HTR-8/SVneo (cell line): ENCODE data around the gene HACD1.
A peak's percentile ranks its signal among the peaks of the same experiment; 100 is the strongest.

Source experiments
- DNase-seq: peaks from one replicate; pipeline ENCODE4 v3.0.0; 2011; ENCODE audit warnings: low spot score, mixed read lengths; ENCODE audit not compliant: insufficient read length
- FAIRE-seq: peaks from 2 replicates; lab custom pipeline; 2011; peaks lifted over from hg19 to GRCh38; lab: Jason Lieb, UNC

HACD1 gene

GRCh38 chr10:17617031-17617911 lies at the start of gene HACD1:
Gene HACD1, minus strand, starts transcription at chr10:17617374. Its CDS starts 35 bp downstream, at chr10:17617339.
- FAIRE-seq (peak; percentile 52), DNase-seq (peak; percentile 89)

DNA sequence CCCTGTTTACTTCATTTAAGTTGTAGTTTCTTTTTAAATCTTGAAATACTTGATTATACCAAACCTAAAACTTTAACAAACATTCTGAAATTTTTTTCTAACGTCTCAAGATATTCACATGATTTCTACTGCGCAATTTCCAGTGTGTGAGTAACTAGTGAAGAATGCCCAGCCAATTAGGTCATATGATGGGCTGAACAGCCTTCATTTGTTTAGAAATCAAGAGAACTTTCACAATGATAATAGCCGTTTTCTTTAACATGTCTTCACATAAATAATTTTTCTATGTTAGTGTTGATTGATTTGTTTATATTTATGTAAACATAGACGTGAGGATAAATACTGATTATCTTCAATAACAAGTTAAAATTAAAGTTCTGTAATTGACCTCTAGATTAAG lies 48.6 kb upstream of the HACD1 start:
- FAIRE-seq (no peak), DNase-seq (peak; percentile 37)

GRCh38 chr10:17663450-17663849 lies 46.3 kb upstream of the HACD1 start:
- DNase-seq (no peak), FAIRE-seq (no peak)

- FAIRE-seq: no peak
- DNase-seq: no peak
Observed at GRCh38 chr10:17662193-17663138, 45.3 kb upstream of the HACD1 start.

DNA sequence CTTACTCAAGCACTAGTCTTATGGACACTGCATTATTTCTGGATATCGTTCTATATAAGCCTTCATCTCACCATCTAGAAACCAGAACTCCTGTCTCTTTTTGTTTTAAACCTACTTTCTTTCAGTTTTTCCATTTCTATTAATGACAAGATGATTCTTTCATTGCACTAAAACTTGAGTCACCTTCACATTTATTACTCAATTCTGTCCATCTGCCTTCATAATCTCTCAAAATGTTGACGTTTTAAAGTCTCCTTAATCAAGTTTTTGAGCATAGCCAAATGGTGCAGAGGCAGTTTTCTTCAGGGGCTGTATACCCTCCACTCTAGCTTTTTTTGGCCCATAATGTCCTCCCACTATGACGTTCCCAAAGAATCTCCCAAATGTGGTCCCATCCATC lies 44.3 kb upstream of the HACD1 start:
- FAIRE-seq (no peak), DNase-seq (no peak)

DNA sequence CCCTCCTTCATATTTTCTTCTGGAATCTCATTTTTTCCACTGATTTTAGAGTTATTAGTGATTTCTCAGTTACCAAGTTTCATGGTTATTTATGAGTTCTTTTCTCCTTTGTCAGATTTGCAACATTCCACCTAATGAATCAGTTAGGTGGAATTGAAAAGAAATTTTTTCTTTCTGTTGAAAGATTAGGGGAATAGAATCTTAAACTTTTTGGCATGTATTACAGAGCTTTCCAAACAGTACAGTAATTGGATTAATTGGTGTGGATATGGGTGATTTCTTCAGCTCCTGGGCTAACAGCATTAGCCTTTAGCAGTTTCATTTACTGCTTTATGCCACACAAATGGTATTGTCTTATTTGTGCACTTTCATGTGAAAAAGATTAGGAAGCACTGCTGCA lies 43.7 kb upstream of the HACD1 start:
- FAIRE-seq: no peak
- DNase-seq: no peak

DNA sequence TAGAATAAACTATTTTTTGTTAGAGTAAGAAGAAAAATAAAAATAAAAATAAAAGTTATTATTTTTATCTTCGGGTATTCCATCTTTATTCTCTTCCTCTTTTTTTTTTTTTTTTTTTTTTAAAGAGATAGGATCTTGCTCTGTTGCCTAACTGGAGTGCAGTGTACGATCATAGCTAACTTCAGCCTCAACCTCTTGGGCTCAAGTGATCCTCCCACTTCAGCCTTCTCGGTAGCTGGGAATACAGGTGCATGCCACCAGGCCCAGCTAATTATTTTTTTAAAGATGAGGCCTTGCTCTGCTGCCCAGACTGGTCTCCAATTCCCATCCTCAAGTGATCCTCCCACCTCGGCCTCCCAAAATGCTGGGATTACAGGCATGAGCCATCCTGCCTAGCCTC lies 42.2 kb upstream of the HACD1 start:
- no peak for FAIRE-seq

GRCh38 chr10:17657103-17657500 lies 39.9 kb upstream of the HACD1 start:
- FAIRE-seq: no peak

More for the DNA sequence above, 42.2 kb upstream of the HACD1 start:
- no peak for DNase-seq

GRCh38 chr10:17655567-17656146 lies 38.5 kb upstream of the HACD1 start:
- no peak for FAIRE-seq
- DNase-seq: no peak

More at GRCh38 chr10:17657103-17657500, 39.9 kb upstream of the HACD1 start:
- DNase-seq: no peak

DNA sequence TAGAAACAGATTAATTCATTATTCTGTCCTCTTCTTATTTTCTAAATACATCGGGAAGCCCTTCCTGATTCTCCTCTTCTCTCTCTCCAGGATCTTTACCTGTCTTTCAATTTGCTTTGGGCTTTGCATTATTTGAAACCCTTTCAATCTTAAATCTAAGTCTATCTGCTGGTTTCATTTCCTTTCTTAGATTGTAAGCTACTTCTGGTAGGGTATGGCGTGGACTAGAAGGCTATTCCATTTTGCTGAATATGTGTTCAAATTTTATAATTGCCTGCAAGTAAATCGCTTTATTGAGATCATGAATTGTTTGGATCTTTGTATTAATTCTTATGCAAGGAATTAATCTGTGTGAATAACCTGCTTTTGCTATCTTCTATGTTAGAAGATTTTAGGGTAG lies 37.8 kb upstream of the HACD1 start:
- DNase-seq: no peak
- FAIRE-seq: no peak

GRCh38 chr10:17652585-17652984 lies 35.4 kb upstream of the HACD1 start:
- FAIRE-seq (no peak), DNase-seq (no peak)

GRCh38 chr10:17651896-17652295 lies 34.7 kb upstream of the HACD1 start:
- no peak for DNase-seq
- no peak for FAIRE-seq

DNA sequence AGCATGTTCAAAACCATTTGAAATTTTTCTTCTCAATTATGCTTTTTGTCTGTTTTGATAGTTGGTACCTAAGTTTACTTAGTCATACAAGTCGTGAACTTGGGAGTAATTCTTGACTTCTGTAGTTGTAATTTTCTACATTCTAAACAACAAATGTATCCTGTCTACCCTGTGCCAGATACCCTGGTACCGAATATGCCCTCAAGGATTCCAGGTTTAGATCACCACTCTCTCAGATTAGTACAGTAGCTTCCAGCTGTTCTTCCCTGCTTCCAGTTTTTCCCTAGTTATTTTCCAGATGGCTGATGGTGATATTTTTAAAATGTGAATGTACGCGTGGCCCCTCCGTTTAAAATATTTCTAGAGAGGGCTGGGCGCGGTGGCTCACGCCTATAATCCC lies 33.2 kb upstream of the HACD1 start:
- FAIRE-seq (no peak), DNase-seq (no peak)

DNA sequence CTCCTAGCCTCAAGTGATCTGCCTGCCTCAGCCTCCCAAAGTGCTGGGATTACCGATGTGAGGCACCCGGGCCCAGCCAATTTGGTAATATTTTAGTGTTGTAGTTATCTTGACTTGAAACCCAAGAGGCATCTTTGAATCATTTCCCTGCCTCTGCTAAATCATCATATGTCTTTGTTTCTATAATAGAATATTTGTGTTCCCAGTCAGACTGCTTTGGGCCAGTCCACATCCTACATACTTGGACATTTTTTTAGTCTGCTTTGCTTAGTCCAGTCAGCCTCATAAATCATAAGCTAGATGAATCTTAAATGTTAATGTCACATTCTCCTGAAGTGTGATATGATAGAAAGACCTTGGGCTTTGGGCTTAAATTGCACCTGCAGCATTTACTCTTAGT lies 32.7 kb upstream of the HACD1 start:
- no peak for FAIRE-seq

GRCh38 chr10:17649052-17649451 lies 31.9 kb upstream of the HACD1 start:
- DNase-seq: no peak

More for the DNA sequence above, 32.7 kb upstream of the HACD1 start:
- no peak for DNase-seq

GRCh38 chr10:17648243-17649035 lies 31.3 kb upstream of the HACD1 start:
- FAIRE-seq (no peak), DNase-seq (no peak)

More at GRCh38 chr10:17649052-17649451, 31.9 kb upstream of the HACD1 start:
- no peak for FAIRE-seq

DNA sequence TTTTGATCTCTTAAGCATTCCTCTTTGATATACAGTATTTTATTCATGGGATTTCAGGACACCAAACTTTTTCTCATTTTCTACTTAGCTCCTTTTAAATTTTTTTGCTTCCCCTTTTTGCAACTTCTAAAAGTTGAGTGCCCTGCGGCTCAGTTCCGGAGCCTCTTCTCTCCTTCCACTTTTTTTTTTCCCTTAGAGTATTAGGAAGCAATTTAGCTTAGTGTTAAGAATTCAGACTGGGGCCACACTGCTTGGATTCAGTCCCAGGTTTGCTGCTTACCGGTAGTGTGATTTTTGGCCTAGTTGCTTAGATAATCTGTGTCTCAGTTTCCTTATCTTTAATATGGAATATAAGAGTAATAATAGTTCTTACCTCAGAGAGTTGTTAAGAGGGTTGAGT lies 30.2 kb upstream of the HACD1 start:
- FAIRE-seq: no peak

DNA sequence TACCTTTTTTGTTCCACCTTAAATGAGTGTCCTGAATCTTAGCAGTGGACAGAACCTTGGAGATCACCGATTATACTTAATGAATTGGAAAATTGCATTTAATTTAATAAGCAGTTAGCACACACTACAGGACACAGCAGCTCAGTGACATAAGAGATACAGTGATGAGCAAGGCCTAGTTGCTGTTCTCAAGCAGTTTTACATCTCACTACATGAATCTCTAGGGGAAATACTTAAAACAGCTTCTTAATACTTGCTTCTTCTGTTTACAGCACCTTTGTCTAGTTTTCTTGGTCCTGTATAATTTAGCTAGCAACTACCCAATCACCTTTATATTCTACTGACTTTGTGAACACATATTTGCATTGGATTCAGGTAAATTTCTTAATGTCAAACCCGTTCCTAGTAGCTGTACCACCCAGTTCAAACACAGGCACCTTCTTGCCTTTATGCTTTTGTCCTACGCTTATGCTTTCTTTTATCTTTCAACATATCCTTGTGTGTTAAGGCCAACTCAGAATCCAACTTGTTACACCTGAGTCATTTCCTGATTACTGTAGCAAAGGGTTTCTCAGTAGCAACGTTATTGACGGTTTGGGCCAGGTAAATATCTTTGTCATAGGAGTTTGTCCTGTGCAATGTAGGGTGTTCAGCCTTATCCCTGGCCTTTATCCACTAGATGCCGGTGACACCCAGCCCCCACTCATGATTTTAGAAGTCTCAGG lies 28.6 kb upstream of the HACD1 start:
- DNase-seq: no peak
- no peak for FAIRE-seq

More for the DNA sequence above, 30.2 kb upstream of the HACD1 start:
- DNase-seq: no peak

GRCh38 chr10:17644485-17644943 lies 27.3 kb upstream of the HACD1 start:
- no peak for DNase-seq
- FAIRE-seq: no peak
